Esophagus muscularis mucosa (tissue), 4 donors: ENCODE data around the gene GDA. TPM values are rescaled to one million over a fixed set of nuclear protein-coding genes. Genes with fewer than 3 reads are reported as not detected.

Experiments used
- DNase-seq: peaks from one replicate; pipeline ENCODE4 v3.0.0-alpha.2; 2017; ENCODE audit errors: extremely low spot score
- H3K27ac ChIP-seq, 4 donors: fragments of 200-600 bp; sonication (generic); replicated peaks in 1 of 4; 1 replicate in 3 of 4; 2 replicates in 1 of 4; pipeline ENCODE4 v1.5.1; 2016 to 2019; ENCODE audit warnings: mild to moderate bottlenecking in 1 of 4
- H3K27me3 ChIP-seq, 4 donors: fragments of 200-600 bp; sonication (generic); one replicate each; pipeline versions ENCODE4 v1.5.1 to v1.6.0; 2016 to 2019
- H3K36me3 ChIP-seq, 4 donors: fragments of 200-600 bp; sonication (generic); one replicate each; pipeline ENCODE4 v1.5.1; 2016 to 2019
- H3K4me1 ChIP-seq, 4 donors: fragments of 200-600 bp; sonication (generic); one replicate each; pipeline ENCODE4 v1.5.1; 2016 to 2019
- H3K4me3 ChIP-seq, 4 donors: fragments of 200-600 bp; sonication (generic); 1 replicate in 2 of 4; 2 replicates in 2 of 4; pipeline ENCODE4 v1.5.1; 2016 to 2019; ENCODE audit warnings: mild to moderate bottlenecking in 4 of 4, moderate library complexity in 1 of 4
- H3K9me3 ChIP-seq, 4 donors: fragments of 200-600 bp; sonication (generic); 1 replicate in 3 of 4; 2 replicates in 1 of 4; pipeline ENCODE4 v1.5.1; 2016 to 2019
- CTCF ChIP-seq, 3 experiments: fragments of 200-600 bp in 2 of 3; fragments of 450-650 bp in 1 of 3; sonication (generic) in 2 of 3; IDR thresholded peaks; one replicate each; pipeline ENCODE4 v1.5.1; 2017 to 2019; ENCODE audit warnings: antibody characterized with exemption in 3 of 3, mild to moderate bottlenecking in 2 of 3, moderate library complexity in 1 of 3
- EP300 ChIP-seq: sonication (generic); formaldehyde crosslinking; IDR thresholded peaks from one replicate; pipeline ENCODE4 v1.6.1; 2017; ENCODE audit warnings: antibody characterized with exemption
- POLR2A ChIP-seq: fragments of 450-650 bp; IDR thresholded peaks from one replicate; pipeline ENCODE4 v1.6.1; 2017; ENCODE audit warnings: antibody characterized with exemption, moderate library complexity, mild to moderate bottlenecking, low read depth
- POLR2AphosphoS5 ChIP-seq, 2 donors: sonication (generic); formaldehyde crosslinking; IDR thresholded peaks; one replicate each; pipeline ENCODE4 v1.6.1; 2017; ENCODE audit warnings: antibody characterized with exemption in 2 of 2
- WGBS: methylation state at CpG from one replicate; pipeline ENCODE4 v1.1.5; 2018; 5-methylcytosine and 5-hydroxymethylcytosine counted together
- intact Hi-C: fragments of 100-400 bp; cut with DNase I; formaldehyde crosslinking; loops from one replicate; pipeline ENCODE4 v1.15.1; 2023
- total RNA-seq, 4 donors: library from RNA; depleted of rRNA; stranded (reverse); fragments of >200 nt; gene quantifications; one replicate each; pipeline versions ENCODE4 v1.1.0 to v1.2.1, GENCODE V29; 2016

Gene GDA
- total RNA-seq, 4 donors from 2014 or later = not detected

- Histone ChIP-seq H3K27me3 (no peaks in the 10 kb centered on the region), H3K27ac (no peak overlapping the region), H3K4me3 (no peak overlapping the region), H3K36me3 (no peaks in the 10 kb centered on the region), H3K4me1 (no peaks in the 10 kb centered on the region), H3K9me3 (no peaks in the 10 kb centered on the region)
- no peak for DNase-seq
- no peak for TF ChIP-seq POLR2AphosphoS5 (IDR thresholded peaks at IDR 0.05)
- no peak for TF ChIP-seq CTCF (IDR thresholded peaks at IDR 0.05)
- intact Hi-C loops = no loop called here
- 80% methylated on average over 3 of the region's 3 CpGs for WGBS
Measured at GRCh38 chr9:72133365-72134035, 15.7 kb upstream of the GDA start.

GRCh38 chr9:72134801-72135200 is 14.4 kb upstream of the GDA start:
- H3K36me3 ChIP-seq = no peaks in the 10 kb centered on the region
- intact Hi-C loops = no loop called here
- no peaks in the 10 kb centered on the region for H3K27me3 ChIP-seq
- DNase-seq = no peak
- no peak for TF ChIP-seq CTCF (IDR thresholded peaks at IDR 0.05)
- TF ChIP-seq POLR2AphosphoS5 (IDR thresholded peaks at IDR 0.05) = no peak
- no peak for TF ChIP-seq EP300
- TF ChIP-seq POLR2A = no peak
- H3K4me3 ChIP-seq = no peak overlapping the region
- H3K4me1 ChIP-seq = no peaks in the 10 kb centered on the region
- 87% methylated on average over 1 of the region's 1 CpG for WGBS
- no peaks in the 10 kb centered on the region for H3K9me3 ChIP-seq
- no peak overlapping the region for H3K27ac ChIP-seq

- Histone ChIP-seq H3K27ac (no peak overlapping the region), H3K4me3 (no peak overlapping the region), H3K9me3 (no peaks in the 10 kb centered on the region), H3K36me3 (no peaks in the 10 kb centered on the region), H3K4me1 (no peaks in the 10 kb centered on the region), H3K27me3 (no peaks in the 10 kb centered on the region)
- no peak for TF ChIP-seq POLR2AphosphoS5 (IDR thresholded peaks at IDR 0.05)
- TF ChIP-seq POLR2A = no peak
- no peak for TF ChIP-seq CTCF (IDR thresholded peaks at IDR 0.05)
- TF ChIP-seq EP300 = no peak
- 85% methylated on average over 5 of the region's 6 CpGs for WGBS
- no peak for DNase-seq
- intact Hi-C loops = no loop called here
Measured at GRCh38 chr9:72137697-72138365, 11.4 kb upstream of the GDA start.

- intact Hi-C loops = no loop called here
- Histone ChIP-seq H3K4me3 (no peak overlapping the region), H3K27ac (no peak overlapping the region), H3K36me3 (no peaks in the 10 kb centered on the region), H3K27me3 (peaks cover 0 to 3% (median 0%) of the 10 kb centered on the region in 4 donors), H3K4me1 (no peaks in the 10 kb centered on the region), H3K9me3 (no peaks in the 10 kb centered on the region)
- WGBS = 87% methylated on average over 2 of the region's 2 CpGs
- TF ChIP-seq POLR2AphosphoS5 (IDR thresholded peaks at IDR 0.05) = no peak
- no peak for TF ChIP-seq POLR2A
- TF ChIP-seq CTCF (IDR thresholded peaks at IDR 0.05) = no peak
- no peak for TF ChIP-seq EP300
- DNase-seq = no peak
Measured at GRCh38 chr9:72139226-72139625, 10.0 kb upstream of the GDA start.

- no peak for TF ChIP-seq EP300
- TF ChIP-seq POLR2A = no peak
- TF ChIP-seq POLR2AphosphoS5 (IDR thresholded peaks at IDR 0.05) = no peak
- no peak for TF ChIP-seq CTCF (IDR thresholded peaks at IDR 0.05)
- intact Hi-C loops = no loop called here
Measured at GRCh38 chr9:72140586-72140985, 8.7 kb upstream of the GDA start.

More at GRCh38 chr9:72140586-72140985, 8.7 kb upstream of the GDA start:
- DNase-seq = no peak
- Histone ChIP-seq H3K4me1 (no peaks in the 10 kb centered on the region), H3K4me3 (no peak overlapping the region), H3K27me3 (peaks cover 0 to 3% (median 0%) of the 10 kb centered on the region in 4 donors), H3K9me3 (no peaks in the 10 kb centered on the region), H3K27ac (no peak overlapping the region), H3K36me3 (no peaks in the 10 kb centered on the region)
- WGBS = 79% methylated on average over 4 of the region's 4 CpGs
